ENCODE data around the gene MTUS2. TPM values are rescaled to one million over a fixed set of nuclear protein-coding genes. Genes with fewer than 3 reads are reported as not detected.

MTUS2 gene
- total RNA-seq, 1 donor from 2014 or later: under 0.01 TPM

DNA sequence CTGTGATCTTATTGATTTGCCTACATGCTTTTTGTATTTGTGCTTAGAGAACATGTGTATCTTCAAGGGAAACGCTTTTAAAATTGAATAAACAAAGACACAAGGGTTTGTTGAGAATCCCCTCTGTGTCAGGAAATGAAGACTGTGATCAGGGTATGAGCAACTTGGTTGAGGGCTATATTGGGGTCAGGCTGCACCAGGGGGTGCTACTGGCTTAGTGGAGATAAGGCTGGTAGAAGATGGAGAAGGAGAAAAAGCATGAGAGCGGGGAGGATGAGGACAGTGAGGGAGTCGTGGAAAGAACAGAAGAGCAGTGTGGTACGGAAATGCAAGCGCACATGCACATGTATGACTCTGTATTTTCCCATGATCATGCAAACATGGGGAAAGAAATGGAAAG is 201.6 kb downstream of the MTUS2 start:
- no peak for DNase-seq (ENCODE audit: low read depth, low spot score)

DNA sequence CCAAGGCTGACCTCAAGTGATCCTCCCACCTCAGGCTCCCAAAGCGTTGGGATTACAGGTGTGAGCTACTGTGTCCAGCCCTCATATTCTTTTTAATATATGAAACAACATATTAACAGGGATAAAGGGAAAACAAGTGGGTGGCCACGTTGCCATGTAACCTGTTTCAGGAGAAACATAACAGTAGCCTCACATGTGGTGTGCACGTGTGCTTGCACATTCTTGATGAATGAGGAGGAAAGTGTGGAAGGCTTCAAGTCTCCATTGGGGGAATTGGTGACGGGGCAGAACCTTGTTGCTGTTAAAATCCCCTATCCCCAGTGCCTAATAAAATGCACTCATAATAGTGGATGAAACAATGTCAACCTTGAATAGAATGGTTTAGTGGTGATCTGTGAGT is 202.3 kb downstream of the MTUS2 start:
- no peak for DNase-seq (ENCODE audit: low read depth, low spot score)

DNA sequence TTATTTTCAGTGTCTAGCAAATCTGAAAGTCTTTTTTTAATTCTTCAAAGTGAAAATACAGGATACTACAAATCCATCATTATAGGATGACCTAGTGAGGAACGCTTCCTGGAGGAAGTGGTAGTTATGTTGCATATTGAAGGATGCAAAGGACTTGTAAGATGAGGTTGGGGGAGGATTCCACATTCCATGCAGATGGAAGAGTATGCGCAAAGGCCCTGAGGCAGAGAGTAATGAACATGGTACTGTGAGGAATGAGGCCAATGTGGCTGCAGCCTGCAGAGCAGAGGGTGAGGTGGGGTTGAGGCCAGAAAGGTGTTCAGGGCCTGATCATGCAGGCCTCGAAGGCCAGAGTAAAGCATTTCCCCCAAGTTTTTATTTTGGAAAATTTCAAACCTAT is 202.8 kb downstream of the MTUS2 start:
- DNase-seq (ENCODE audit: low read depth, low spot score): no peak

DNA sequence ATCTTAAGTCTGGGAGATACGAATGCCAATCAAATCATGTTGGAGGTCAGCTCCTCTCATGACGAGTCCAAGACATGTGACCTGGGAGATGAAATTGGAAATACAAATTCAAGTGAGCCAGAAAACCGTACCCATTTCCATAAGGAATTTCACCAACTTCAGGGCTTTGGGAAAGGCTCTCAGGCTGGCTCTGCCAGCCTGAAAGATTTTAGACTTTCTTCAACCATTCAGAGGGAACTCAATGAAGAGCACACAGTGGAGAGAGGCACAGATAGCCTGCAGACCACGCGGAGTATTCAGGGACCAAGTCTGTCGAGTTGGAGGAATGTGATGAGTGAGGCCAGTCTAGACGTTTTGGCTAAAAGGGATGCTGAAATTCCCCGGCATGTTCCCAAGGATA is 204.6 kb downstream of the MTUS2 start:
- no peak for DNase-seq (ENCODE audit: low read depth, low spot score)

DNA sequence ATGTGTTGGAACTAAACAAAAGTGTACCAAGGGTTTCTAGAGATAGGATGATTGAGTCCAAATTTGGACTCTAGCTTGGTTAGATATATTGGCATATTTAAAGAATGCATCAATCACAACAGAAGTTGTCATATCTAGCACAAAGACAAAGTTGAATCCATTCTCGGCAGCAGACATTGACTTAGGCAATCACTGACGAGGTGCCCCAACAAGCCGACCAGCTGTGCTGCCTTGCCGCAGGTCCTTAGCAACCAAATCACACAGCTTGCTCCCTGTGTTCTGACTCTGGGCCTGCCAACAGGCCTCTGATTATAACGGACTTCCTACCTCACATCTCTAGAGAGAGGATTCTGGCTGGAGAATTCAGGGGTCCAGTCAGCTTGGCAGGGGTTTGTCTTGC is 208.7 kb downstream of the MTUS2 start:
- DNase-seq (ENCODE audit: low read depth, low spot score): no peak

DNA sequence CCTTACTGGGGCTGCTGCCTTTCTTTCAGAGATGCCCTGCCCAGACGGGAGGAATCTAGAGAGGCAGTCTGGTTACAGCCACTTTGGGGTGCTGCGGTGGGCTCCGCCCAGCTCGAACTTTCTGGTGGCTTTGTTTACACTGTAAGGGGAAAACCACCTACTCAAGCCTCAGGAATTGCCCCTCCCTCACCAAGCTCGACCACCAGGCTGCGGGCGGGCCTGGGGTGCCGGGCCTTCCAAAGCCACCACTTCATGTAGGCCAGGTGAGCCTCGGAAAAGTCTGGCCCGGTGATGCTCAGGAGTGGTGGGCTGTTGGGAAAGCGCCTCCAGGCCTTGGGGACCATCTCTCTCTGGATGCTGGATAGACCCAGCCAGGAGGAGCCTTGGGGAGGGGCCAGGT is 218.6 kb downstream of the MTUS2 start:
- no peak for DNase-seq (ENCODE audit: low read depth, low spot score)

DNA sequence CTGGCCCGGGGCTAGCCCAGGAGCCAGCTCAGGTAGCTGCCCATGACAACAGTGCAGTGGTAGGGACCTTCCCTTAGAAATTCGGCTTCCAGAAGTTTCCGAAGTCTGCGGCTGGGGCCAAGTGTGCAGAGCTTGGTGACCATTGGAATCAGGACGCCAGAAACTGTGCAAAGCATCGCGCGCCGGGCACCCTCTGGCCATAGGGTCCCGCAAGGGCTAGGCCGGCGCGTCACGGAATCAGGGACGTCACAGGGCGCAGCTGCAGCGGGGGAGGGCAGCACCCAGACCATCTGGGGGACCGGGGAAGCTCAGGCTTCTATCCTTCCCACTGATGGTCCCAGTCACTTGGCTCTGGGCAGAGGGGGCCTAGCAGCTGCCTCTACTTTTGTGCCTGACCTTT is 219.1 kb downstream of the MTUS2 start:
- DNase-seq (ENCODE audit: low read depth, low spot score): no peak

DNA sequence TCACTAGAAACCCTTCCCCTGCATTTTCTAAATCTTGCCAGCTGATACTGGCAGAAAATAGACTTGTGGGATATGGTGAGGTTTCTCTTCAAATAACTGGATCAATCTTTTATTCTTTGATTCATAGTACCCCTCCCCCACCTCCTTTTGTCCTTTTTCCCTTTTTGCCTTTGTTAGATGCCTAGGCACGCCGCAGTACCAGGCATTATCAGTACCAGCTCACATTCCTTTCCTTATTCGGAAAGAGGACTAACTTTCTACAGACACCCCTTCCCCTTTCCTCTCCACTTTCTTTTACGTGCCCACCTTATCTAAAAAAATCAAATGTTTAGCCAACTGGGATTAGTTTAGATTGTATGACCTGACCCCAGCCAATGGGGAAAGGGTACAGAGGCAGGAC is 226.4 kb downstream of the MTUS2 start:
- no peak for DNase-seq (ENCODE audit: low read depth, low spot score)

DNA sequence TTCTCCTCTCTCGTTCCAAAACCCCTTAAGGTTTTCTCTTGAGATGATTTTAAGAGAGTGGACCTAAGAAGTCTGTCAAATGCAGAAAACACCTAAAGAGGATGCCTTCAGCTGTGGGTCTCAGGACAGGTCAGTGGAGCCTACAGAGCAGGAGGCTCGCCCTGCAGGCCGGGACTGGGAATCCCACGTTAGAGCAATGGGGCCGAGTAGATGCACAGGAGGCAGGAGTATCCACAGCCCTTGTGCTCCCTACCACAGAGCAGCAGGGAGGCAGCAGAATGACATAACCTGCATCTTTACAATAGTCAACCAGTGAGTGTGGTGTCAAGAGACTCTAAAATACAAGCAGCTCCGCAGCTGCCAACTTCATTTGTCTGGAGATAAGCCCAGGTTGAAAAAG is 229.4 kb downstream of the MTUS2 start:
- DNase-seq (ENCODE audit: low read depth, low spot score): no peak

DNA sequence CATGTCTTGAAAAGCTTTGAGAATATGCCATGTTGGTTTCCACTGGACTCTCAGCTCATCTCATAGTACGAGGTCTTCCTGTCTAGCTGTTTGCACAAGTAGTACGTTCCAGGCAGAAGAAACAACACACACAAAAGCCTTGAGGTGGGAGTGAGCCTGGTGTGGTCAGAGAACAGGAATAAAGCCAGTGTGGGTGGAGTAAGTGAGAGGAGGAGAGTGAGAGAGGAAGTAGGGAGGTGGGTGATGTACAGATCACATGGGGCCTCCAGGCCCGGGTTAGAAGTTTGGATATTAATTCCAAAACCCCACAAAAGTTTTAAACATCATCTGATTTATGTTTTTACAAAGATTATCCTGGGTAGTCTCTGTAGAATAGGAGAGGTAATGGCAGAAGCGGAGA is 230.6 kb downstream of the MTUS2 start:
- DNase-seq (ENCODE audit: low read depth, low spot score): no peak

DNA sequence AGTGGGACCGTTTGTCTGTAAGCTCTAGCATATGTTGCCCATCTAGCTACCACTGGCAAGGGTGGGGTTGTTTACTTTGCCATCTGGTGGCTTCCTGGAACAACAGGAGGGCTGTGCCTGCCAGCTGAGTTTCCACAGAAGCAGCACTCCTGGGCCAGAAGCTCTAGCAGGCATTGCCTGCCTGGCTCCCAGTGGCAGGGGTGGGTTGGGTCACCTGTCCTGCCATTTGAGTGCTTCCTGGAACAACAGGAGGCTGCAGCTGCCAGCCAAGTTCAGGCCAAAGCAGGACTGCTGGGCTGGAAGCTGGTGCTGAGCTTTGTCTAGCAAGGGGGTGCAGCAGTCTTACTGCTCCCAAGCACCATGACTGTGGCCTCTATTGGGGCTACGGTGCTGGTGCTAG is 239.7 kb downstream of the MTUS2 start:
- no peak for DNase-seq (ENCODE audit: low read depth, low spot score)

DNA sequence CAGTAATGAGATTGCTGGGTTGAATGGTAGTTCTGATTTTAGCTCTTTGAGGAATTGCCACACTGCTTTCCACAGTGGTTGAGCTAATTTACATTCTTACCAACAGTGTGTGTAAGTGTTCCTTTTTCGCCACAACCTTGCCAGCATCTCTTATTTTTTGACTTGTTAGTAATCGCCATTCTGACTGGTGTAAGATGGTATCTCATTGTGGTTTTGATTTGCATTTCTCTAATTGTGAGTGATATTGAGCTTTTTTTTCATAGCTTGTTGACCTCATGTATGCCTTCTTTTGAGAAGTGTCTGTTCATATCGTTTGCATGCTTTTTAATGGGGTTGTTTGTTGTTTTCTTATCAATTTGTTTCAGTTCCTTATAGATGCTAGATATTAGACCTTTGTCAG is 245.0 kb downstream of the MTUS2 start:
- DNase-seq (ENCODE audit: low read depth, low spot score): no peak

DNA sequence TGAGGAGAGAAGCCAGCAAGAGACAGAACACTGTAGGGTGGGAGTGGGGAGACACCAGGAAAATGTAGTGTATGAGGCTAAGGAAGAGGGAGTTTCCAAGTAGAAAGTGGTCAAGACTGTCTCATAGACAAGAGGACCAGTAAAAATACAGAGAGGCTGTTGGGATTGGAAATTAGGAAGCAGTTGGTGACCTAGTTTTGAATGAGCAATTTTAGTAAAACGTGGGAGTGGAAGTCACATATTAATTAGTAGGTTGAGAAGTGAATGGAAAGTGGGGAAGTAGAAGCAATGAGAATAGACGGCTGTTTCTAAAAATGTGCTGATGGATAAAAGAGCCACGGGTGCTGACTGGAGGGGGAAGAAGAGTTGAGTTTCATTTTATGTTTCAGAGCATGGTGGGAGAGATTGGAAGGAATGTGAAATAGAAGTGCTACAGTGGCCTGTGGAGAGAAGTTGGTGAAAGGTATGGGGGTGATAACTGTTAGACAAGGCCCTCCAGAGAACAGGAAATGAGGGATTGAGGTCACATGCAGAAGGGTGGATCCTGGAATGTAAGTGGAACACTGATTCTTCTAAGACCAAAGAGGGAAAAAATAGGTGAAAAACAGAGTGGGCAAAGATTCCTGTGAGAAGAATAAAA is 247.3 kb downstream of the MTUS2 start:
- DNase-seq (ENCODE audit: low read depth, low spot score): no peak

DNA sequence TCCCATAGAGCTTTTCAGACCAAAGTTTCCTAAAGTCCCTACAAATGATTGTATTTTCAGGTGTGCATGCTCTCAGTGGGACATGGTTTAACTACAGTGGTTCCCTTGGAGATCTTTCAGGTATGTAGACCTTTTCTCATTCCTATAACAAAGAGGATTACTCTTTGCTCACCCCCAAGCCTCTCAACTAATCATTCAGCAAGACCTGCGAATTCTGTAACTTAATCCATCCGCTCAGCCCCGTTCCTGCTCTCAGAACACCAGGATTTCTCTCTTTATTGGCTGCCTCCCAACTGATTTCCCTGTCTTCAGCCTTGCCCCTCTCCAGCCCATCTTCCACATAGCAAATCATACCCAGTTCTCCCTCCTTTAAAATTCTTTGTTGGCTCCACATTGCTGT is 253.6 kb downstream of the MTUS2 start:
- no peak for DNase-seq (ENCODE audit: low read depth, low spot score)

DNA sequence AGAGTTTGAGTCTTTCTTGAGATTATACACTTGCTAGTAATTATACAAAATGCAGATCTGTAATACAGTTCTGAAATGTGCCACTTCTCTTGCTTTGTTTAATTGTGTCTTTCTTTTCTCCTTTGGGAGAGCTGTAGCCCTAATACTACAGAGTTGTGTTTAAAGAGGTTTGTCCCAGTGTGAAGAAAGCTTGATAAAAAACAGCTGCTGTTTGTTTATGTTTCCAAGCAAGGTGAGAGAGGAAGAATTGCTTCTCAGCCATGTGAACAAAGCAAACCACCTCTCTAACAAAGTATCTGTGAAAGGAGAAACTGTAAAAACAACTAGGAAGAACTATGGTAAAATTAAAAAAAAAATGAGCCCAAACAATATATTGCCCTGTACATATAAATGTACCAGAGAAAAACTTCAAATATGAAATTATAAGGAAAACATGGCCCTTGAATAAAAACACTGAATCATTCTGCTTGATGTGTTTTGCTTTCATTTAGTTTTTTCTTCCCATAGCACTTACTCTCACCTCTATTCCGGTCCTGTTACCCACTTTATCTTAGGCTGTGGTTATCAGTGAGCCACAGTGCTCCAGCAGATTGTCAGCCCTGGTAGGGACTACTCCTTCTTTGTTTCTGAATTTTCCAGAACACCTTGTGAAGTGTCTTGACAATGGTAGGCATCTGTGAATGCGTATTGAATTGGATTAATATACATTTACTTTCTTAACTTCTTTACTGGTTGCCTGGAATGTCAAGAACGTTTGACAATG is 257.1 kb downstream of the MTUS2 start:
- no peak for DNase-seq (ENCODE audit: low read depth, low spot score)

DNA sequence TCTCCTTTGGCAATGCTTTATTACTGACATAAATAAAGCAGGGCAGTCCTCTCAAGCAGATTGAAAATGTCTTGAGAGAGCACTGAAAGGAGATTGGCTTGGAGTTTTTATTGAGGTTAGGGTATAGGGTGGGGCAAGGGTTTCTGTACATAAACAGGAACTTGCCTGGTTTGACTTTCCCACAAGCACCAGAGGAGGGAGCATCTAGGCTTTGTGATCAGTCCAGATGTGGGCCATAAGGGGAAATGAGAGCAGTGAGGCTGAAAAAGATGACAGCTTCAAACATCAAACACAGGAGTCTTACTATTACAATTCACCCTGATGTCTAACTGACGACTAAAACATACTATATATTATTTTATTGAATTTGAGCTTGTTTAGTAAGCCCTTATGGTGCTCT is 260.9 kb downstream of the MTUS2 start:
- DNase-seq (ENCODE audit: low read depth, low spot score): no peak

DNA sequence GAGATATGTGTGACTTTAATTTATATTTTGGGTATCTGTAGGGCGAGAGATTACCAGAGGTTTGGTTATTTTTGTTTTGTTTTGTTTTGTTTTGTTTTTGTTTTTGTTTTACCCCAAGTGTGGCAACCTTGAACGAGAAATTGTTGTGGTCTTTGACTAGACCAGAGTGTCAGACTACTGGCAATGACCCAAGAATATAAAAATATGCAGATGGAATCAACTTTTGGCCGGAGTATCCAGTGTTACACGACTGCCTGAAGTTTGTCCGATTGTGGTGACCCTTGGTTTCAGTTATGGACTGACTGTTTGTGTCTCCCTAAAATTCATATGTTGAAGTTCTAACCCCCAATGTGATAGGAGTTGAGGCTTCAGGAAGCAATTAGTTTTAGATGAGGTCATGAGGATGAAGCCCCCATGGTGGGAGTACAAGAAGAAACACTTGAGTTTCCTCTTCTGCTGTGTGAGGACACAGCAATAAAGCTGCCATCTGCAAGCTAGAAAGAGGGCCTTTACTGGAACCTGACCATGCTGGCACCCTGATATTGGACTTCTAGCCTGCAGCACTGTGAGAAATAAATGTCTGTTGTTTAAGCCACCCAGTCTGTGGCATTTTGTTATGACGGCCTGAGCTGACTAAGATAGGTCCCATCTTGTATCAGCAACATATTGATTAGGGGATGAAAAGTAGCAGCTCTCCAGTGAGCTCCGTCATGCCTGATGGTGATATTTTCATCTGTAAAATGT is 261.7 kb downstream of the MTUS2 start:
- no peak for DNase-seq (ENCODE audit: low read depth, low spot score)

DNA sequence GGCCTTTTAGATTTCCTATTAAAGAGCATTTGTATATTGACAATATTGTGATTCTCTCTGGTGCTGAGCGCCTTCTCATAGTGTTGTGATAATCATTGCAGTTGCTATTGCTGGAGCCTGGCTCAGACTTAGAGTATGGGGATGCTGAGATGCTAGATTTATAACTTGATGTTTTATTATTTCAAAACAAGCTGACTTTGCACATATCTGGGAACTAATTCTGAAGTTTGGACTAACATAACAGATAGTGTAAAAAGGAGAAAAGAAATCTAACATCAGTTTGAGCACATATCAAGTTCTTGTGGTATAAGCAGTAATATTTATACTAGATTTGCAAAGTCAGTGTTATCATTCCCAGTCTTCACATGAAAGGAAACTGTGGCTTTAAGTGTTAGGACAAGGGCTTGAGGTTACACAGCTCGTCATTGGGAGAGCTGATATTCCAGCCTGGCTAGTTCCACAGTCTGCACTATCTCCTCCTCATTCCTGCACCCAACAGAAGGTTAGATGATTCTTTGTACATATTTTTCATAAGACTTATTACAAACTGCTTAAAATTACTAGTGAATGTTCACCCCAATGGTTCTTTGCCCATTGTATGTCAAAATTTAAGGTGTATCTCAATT is 279.8 kb downstream of the MTUS2 start:
- DNase-seq (ENCODE audit: low read depth, low spot score): no peak

DNA sequence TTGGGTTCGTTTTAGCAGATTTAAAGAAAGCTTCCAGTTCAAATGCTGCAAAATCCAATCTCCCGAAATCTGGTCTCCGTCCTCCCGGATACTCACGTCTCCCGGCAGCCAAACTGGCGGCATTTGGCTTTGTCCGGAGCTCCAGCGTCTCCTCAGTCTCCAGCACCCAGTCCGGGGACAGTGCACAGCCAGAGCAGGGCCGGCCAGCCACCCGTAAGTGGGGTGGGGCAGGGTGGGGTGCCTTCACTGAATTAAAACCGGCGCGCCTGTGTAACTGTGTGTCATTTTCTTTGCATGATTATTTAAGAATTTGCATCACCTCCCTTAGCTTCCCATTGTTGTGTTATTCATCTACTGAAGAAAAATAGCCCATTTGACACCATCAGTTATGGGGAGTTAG is 280.6 kb downstream of the MTUS2 start:
- no peak for DNase-seq (ENCODE audit: low read depth, low spot score)

DNA sequence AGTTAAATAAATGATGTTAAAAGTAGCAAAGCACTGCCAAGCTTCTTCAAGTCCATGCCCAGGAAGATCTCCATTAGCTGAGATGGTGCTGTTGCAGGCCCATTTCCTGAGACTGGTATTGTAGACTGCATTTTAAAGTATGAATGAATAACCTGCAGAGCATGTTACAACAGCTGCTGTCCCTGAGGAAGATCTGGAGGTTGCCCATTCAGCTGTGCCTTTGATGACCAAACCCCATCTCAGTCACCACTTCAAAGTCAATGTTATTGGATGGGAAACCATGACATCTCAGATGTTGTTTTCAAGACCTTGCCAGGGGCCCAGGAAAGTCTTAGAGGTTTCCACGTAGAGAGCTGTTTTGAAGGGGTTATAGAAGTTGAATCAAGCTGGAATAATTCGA is 281.3 kb downstream of the MTUS2 start:
- DNase-seq (ENCODE audit: low read depth, low spot score): no peak

DNA sequence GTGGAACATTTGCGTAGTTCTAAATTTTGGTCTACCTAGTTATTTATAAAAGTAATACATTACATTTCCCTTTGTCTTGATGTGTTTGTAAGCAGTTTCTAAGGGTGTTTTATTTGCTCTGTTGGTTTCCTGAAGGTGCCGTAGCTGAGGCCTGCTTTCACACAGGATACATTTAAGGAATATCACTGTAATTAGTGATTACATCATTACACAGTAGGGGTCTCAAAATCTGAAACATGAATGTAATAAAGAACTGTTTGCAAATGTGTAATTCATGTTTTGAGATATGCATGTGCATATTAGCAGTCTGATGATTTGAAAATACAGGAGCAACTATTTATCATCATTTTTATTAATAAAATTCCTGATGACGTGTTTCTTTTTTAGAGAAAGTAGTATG is 281.8 kb downstream of the MTUS2 start:
- no peak for DNase-seq (ENCODE audit: low read depth, low spot score)

DNA sequence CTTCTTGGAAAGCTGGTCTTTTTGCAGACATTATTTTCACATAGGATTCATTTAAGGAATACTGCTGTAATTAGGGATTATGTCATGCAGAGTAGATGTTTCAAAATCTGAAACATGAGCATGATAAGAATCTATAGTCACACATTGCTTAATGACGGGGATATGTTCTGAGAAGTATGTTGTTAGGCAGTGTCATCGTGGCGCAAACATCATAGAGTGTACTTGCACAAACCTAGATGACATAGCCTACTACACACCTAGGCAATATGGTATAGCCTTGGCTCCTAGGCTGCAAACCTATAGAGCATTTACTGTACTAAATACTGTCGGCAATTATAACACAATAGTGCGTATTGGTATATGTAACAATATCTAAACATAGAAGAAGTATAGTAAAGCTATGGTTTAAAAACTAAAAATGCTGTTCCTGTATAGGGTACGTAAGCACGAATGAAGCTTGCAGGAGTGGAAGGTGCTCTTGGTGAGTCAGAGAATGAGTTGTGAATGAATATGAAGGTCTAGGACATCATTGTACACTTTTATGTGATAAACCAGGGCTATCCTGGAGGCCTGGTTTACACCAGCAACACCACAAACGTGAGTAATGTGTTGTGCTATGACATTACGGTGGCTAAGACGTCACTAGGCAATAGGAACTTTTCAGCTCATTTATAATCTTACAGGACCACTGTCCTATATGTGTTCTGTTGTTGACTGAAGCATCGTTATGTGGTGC is 283.1 kb downstream of the MTUS2 start:
- no peak for DNase-seq (ENCODE audit: low read depth, low spot score)
